HFFc6 (cell line): ENCODE measurements around the gene IKZF3. TPM values are rescaled to one million over a fixed set of nuclear protein-coding genes. Genes with fewer than 3 reads are reported as not detected.
"Not testable (repeated sequence)": the region's sequence is repeated elsewhere in the genome, so short reads cannot be mapped to it uniquely, and the experiment has no call there.

Source experiments
- DNase-seq: peaks from one replicate; pipeline ENCODE4 v3.0.0-alpha.2; 2018
- H3K27ac Mint-ChIP-seq: 2 replicates; pipeline ENCODE4 v1.8.0; 2020; ENCODE audit warnings: mild to moderate bottlenecking, mixed read lengths
- H3K27me3 Mint-ChIP-seq: 2 replicates; pipeline ENCODE4 v1.8.0; 2021; ENCODE audit warnings: mild to moderate bottlenecking, moderate library complexity, mixed read lengths; ENCODE audit not compliant: insufficient read depth
- H3K36me3 Mint-ChIP-seq: 2 replicates; pipeline ENCODE4 v1.8.0; 2021; ENCODE audit warnings: low read depth, mixed read lengths
- H3K4me1 Mint-ChIP-seq: 2 replicates; pipeline ENCODE4 v1.8.0; 2020; ENCODE audit warnings: low read depth, mixed read lengths
- H3K4me3 Mint-ChIP-seq: 2 replicates; pipeline ENCODE4 v1.8.0; 2020; ENCODE audit warnings: mild to moderate bottlenecking, moderate library complexity, mixed read lengths
- H3K9me3 Mint-ChIP-seq: 2 replicates; pipeline ENCODE4 v1.8.0; 2020; ENCODE audit warnings: mild to moderate bottlenecking, mixed read lengths
- total RNA-seq, 6 experiments: library from RNA; stranded (reverse); fragmentation: NEBNext Ultra II Directional; extraction: Animal tissue kit (Norgen Biotek cat#: 25700); gene quantifications; 2 replicates in 1 of 6; 3 replicates in 5 of 6; pipeline ENCODE4 v1.2.3, GENCODE V29; 2021
- TF ChIP-seq, protein P1 (sequence below): fragments of 200-600 bp; sonication (generic); IDR thresholded peaks from 2 replicates; pipeline ENCODE4 v1.5.0; 2021; ENCODE audit warnings: antibody characterized with exemption, mild to moderate bottlenecking

Gene IKZF3
- total RNA-seq, 6 experiments from 2014 or later = not detected

DNA sequence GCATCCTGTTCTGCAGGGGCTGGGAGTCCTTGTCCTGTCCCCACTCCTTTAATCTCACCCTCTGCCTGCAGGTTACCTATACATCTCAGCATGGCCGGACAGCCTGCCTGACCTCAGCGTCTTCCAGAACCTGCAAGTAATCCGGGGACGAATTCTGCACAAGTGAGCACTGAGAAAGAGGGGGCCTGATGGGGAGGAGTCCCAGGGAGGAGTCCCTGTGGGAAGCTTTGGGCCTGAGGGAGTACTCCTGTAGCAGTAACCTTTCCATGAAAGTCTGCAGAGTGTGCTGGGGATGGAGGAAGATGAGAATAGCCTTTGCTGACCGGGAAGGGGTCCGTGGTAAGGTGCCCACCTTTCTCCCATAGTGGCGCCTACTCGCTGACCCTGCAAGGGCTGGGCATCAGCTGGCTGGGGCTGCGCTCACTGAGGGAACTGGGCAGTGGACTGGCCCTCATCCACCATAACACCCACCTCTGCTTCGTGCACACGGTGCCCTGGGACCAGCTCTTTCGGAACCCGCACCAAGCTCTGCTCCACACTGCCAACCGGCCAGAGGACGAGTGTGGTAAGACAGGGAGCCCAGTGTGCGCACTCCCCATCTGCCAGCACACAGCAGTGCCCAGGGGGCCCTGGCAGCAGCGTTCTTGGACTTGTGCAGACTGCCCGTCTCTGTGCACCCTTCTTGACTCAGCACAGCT lies 148.6 kb downstream of the IKZF3 start:
- Mint-ChIP-seq H3K9me3 (no peaks in the 10 kb centered on the region), H3K4me3 (no peak overlapping the region), H3K27me3 (peaks cover 6% of the 10 kb centered on the region), H3K36me3 (peaks cover 4% of the 10 kb centered on the region; the same call in 1 of the 2 replicates), H3K4me1 (no peaks in the 10 kb centered on the region), H3K27ac (no peak overlapping the region)
- TF ChIP-seq, protein P1, sequence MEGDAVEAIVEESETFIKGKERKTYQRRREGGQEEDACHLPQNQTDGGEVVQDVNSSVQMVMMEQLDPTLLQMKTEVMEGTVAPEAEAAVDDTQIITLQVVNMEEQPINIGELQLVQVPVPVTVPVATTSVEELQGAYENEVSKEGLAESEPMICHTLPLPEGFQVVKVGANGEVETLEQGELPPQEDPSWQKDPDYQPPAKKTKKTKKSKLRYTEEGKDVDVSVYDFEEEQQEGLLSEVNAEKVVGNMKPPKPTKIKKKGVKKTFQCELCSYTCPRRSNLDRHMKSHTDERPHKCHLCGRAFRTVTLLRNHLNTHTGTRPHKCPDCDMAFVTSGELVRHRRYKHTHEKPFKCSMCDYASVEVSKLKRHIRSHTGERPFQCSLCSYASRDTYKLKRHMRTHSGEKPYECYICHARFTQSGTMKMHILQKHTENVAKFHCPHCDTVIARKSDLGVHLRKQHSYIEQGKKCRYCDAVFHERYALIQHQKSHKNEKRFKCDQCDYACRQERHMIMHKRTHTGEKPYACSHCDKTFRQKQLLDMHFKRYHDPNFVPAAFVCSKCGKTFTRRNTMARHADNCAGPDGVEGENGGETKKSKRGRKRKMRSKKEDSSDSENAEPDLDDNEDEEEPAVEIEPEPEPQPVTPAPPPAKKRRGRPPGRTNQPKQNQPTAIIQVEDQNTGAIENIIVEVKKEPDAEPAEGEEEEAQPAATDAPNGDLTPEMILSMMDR = no peak
- no peak for DNase-seq

DNA sequence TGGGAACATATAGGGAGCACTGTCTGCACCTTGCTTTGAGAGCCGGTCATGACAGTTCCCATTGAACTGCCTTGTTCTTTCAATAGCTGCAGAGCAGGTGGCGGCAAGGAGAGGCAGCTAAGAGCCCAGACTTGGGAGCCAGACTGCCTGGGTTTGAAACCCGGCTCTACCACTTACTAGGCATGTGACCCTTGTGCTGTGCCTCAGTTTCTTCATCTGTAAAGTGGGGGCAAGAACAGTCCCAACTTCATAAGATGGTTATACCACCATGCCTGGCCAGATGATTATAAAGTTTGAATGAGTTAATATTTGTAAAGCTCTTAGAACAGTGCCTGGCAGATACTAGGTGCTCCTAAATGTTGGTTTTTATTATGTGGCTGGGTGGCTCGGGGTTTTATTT lies 149.9 kb downstream of the IKZF3 start:
- no peak overlapping the region for H3K4me3 Mint-ChIP-seq
- H3K36me3 Mint-ChIP-seq = peaks cover 4% of the 10 kb centered on the region; the same call in 1 of the 2 replicates
- TF ChIP-seq, protein P1 = no peak

DNA sequence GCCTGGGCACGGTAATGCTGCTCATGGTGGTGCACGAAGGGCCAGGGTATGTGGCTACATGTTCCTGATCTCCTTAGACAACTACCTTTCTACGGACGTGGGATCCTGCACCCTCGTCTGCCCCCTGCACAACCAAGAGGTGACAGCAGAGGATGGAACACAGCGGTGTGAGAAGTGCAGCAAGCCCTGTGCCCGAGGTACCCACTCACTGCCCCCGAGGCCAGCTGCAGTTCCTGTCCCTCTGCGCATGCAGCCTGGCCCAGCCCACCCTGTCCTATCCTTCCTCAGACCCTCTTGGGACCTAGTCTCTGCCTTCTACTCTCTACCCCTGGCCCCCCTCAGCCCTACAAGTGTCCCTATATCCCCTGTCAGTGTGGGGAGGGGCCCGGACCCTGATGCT lies 152.3 kb downstream of the IKZF3 start:
- Mint-ChIP-seq H3K36me3 (peaks cover 4% of the 10 kb centered on the region; the same call in 1 of the 2 replicates), H3K4me3 (no peak overlapping the region), H3K27ac (no peak overlapping the region), H3K4me1 (no peaks in the 10 kb centered on the region), H3K9me3 (no peaks in the 10 kb centered on the region), H3K27me3 (peaks cover 2% of the 10 kb centered on the region; the same call in 1 of the 2 replicates)
- TF ChIP-seq, protein P1 = no peak
- DNase-seq = no peak

More for the DNA sequence above, 149.9 kb downstream of the IKZF3 start:
- Mint-ChIP-seq H3K27ac (no peak overlapping the region), H3K9me3 (no peaks in the 10 kb centered on the region), H3K4me1 (no peaks in the 10 kb centered on the region), H3K27me3 (peaks cover 2% of the 10 kb centered on the region)
- no peak for DNase-seq

DNA sequence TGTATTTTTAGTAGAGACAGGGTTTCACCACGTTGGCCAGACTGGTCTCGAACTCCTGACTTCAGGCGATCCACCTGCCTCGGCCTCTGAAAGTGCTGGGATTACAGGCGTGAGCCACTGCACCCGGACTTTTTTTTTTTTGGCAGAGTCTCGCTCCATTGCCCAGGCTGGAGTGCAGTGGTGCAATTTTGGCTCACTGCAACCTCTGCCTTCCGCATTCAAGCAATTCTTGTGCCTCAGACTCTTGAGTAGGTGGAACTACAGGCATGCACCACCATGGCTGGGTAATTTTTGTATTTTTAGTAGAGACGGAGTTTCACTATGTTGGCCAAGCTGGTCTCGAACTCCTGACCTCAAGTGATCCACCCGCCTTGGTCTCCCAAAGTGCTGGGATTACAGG lies 153.0 kb downstream of the IKZF3 start:
- H3K4me3 Mint-ChIP-seq, H3K27ac Mint-ChIP-seq, H3K9me3 Mint-ChIP-seq, H3K4me1 Mint-ChIP-seq, H3K27me3 Mint-ChIP-seq, DNase-seq, H3K36me3 Mint-ChIP-seq: not testable (repeated sequence)

DNA sequence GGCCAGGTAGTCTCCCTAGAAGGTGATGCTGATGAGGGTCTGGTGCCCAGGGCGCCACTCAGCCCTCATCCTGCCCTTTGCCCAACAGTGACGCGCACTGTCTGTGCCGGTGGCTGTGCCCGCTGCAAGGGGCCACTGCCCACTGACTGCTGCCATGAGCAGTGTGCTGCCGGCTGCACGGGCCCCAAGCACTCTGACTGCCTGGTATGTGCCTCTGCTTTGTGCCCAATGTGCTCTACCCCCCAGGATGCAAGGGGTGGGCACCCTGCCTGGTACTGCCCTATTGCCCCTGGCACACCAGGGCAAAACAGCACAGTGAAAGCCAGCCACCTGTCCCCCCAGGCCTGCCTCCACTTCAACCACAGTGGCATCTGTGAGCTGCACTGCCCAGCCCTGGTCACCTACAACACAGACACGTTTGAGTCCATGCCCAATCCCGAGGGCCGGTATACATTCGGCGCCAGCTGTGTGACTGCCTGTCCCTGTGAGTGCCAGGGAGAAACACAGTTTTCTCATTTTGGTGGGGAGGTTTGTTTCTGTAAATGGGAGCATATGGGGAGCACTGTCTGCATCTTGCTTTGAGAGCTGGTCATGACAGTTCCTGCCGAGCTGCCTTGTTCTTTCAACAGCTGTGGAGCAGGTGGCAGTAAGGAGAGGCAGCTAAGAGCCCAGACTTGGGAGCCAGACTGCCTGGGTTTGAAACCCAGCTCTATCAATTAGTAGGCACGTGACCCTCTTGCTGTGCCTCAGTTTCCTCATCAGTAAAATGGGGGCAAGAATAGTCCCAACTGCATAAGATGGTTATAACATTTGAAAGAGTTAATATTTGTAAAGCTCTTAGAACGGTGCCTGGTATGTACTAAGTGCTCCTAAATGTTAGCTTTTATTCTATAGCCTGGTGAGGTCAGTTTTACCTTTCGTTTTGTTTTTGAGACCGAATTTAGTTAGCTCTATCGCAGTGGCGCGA lies 153.8 kb downstream of the IKZF3 start:
- Mint-ChIP-seq H3K4me1 (no peaks in the 10 kb centered on the region), H3K4me3 (no peak overlapping the region), H3K27ac (no peak overlapping the region), H3K36me3 (peaks cover 4% of the 10 kb centered on the region; the same call in 1 of the 2 replicates), H3K27me3 (peaks cover 2% of the 10 kb centered on the region; the same call in 1 of the 2 replicates), H3K9me3 (no peaks in the 10 kb centered on the region)
- TF ChIP-seq, protein P1 = no peak
- DNase-seq = no peak
